ENCODE data around the gene AUTS2.

DNA sequence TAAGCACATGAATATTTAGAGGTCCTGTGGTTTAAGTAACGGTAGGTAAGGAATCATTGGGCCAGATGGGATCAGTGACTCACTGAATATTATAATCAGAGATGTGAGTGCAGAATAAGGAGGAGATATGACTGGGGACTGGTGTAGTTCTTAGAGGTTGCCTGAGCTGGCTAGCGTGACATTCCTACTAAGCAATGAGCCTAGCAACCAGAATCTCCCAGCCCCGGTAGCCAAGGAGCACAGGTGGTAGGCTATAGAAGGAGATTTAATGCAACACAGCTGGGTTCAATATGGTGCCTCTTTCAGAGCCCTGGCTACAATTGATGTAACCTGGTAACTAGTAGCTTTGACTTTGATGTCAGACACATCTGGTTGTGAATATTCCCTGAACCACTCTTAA lies 641.6 kb downstream of the AUTS2 start:
- TF ChIP-seq CTCF (optimal IDR thresholded peaks at IDR 0.05 in 1 of 3, IDR thresholded peaks at IDR 0.05 in 1 of 3, conservative IDR thresholded peaks at IDR 0.05 in 1 of 3; ENCODE audit: extremely low read depth in 1 of 3, insufficient read depth in 2 of 3, low read length in 3 of 3): no peak
- no peak for TF ChIP-seq EZH2 (IDR thresholded peaks at IDR 0.05; ENCODE audit: low read length)
